ENCODE results near the gene RAB30.

DNA sequence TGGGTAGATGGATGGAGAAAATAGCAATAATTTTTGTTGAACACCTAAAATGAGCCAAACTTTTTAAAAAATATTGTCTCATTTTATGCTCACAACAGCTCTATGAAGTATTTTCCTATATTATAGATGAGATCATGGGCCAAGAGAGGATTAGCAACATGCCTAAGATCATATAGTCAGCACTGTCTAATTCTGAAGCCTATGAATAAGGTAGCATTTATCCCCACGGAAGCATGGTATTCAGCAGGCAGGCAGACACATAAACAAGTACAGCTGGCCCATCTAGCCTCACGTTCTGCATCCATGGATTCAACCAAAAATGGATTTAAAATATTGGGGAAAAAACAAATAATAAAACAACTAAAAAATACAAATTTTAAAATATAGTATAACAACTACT is 21.9 kb upstream of the RAB30 start:
- TF ChIP-seq CHD2 (IDR thresholded peaks at IDR 0.05; ENCODE audit: low read depth, low read length) (no peak), RFX5 (IDR thresholded peaks at IDR 0.05; ENCODE audit: low read depth, low read length) (no peak), TEAD4 (IDR thresholded peaks at IDR 0.05; ENCODE audit: low read length) (no peak), TEAD4 (CRISPR knock-in tag; IDR thresholded peaks at IDR 0.05; ENCODE audit: borderline replicate concordance) (no peak), ZNF444 (CRISPR knock-in tag; IDR thresholded peaks at IDR 0.05) (no peak), DNMT1 (IDR thresholded peaks at IDR 0.05) (no peak), IRF9 (tag; IDR thresholded peaks at IDR 0.05) (no peak), KAT7 (CRISPR knock-in tag; IDR thresholded peaks at IDR 0.05; ENCODE audit: borderline replicate concordance) (no peak)
- TF ChIP-seq, protein P1, sequence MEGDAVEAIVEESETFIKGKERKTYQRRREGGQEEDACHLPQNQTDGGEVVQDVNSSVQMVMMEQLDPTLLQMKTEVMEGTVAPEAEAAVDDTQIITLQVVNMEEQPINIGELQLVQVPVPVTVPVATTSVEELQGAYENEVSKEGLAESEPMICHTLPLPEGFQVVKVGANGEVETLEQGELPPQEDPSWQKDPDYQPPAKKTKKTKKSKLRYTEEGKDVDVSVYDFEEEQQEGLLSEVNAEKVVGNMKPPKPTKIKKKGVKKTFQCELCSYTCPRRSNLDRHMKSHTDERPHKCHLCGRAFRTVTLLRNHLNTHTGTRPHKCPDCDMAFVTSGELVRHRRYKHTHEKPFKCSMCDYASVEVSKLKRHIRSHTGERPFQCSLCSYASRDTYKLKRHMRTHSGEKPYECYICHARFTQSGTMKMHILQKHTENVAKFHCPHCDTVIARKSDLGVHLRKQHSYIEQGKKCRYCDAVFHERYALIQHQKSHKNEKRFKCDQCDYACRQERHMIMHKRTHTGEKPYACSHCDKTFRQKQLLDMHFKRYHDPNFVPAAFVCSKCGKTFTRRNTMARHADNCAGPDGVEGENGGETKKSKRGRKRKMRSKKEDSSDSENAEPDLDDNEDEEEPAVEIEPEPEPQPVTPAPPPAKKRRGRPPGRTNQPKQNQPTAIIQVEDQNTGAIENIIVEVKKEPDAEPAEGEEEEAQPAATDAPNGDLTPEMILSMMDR (IDR thresholded peaks at IDR 0.05 in 2 of 3, conservative IDR thresholded peaks at IDR 0.05 in 1 of 3; ENCODE audit: insufficient read depth in 2 of 3, low read depth in 1 of 3, low read length in 3 of 3), result no peak
